Eye (tissue), 1 donor: ENCODE data around the gene QKI.

Source experiments
- DNase-seq: peaks from one replicate; pipeline ENCODE4 v3.0.0-alpha.2; 2015

QKI gene

GRCh38 chr6:163543321-163543720 is 128.8 kb downstream of the QKI start:
- no peak for DNase-seq

GRCh38 chr6:163545370-163545769 is 130.9 kb downstream of the QKI start:
- no peak for DNase-seq

GRCh38 chr6:163547287-163547686 is 132.8 kb downstream of the QKI start:
- DNase-seq = no peak

GRCh38 chr6:163548624-163549023 is 134.1 kb downstream of the QKI start:
- no peak for DNase-seq

GRCh38 chr6:163554032-163554431 is 139.5 kb downstream of the QKI start:
- DNase-seq = no peak

GRCh38 chr6:163554663-163555062 is 140.1 kb downstream of the QKI start:
- peak; percentile 28 for DNase-seq

- no peak for DNase-seq
Measured at GRCh38 chr6:163559661-163560060, 145.1 kb downstream of the QKI start.

GRCh38 chr6:163563318-163563717 is 148.8 kb downstream of the QKI start:
- no peak for DNase-seq

- DNase-seq = no peak
Measured at GRCh38 chr6:163564534-163564933, 150.0 kb downstream of the QKI start.

- DNase-seq = no peak
Measured at GRCh38 chr6:163565140-163565539, 150.6 kb downstream of the QKI start.

- no peak for DNase-seq
Measured at GRCh38 chr6:163566056-163566455, 151.5 kb downstream of the QKI start.

- no peak for DNase-seq
Measured at GRCh38 chr6:163568275-163568674, 153.8 kb downstream of the QKI start.

GRCh38 chr6:163570579-163571231 is 156.2 kb downstream of the QKI start:
- DNase-seq = peak; percentile 50

GRCh38 chr6:163571730-163572129 is 157.2 kb downstream of the QKI start:
- DNase-seq = no peak

GRCh38 chr6:163572612-163573011 is 158.1 kb downstream of the QKI start:
- no peak for DNase-seq

GRCh38 chr6:163573503-163574179 is 159.1 kb downstream of the QKI start:
- DNase-seq = no peak

- DNase-seq = no peak
Measured at GRCh38 chr6:163576114-163576513, 161.6 kb downstream of the QKI start.

GRCh38 chr6:163577404-163577803 is 162.9 kb downstream of the QKI start:
- DNase-seq = no peak

- DNase-seq = peak; percentile 29
Measured at GRCh38 chr6:163579111-163579879, 164.8 kb downstream of the QKI start.

- no peak for DNase-seq
Measured at GRCh38 chr6:163579880-163580295, 165.4 kb downstream of the QKI start.

GRCh38 chr6:163580311-163581030 is 166.0 kb downstream of the QKI start:
- DNase-seq = no peak

GRCh38 chr6:163583558-163583957 is 169.0 kb downstream of the QKI start:
- no peak for DNase-seq

- no peak for DNase-seq
Measured at GRCh38 chr6:163585932-163586437, 171.5 kb downstream of the QKI start.
